GM19397 (cell line): Measurements from ENCODE around the gene NCMAP.

ENCODE experiments used
- ATAC-seq: cut with Tn5 transposase; IDR thresholded peaks from one replicate; pipeline ENCODE4 v1.9.1; 2021; ENCODE audit warnings: mild to moderate bottlenecking, moderate library complexity; ENCODE audit not compliant: unreplicated experiment

NCMAP gene

DNA sequence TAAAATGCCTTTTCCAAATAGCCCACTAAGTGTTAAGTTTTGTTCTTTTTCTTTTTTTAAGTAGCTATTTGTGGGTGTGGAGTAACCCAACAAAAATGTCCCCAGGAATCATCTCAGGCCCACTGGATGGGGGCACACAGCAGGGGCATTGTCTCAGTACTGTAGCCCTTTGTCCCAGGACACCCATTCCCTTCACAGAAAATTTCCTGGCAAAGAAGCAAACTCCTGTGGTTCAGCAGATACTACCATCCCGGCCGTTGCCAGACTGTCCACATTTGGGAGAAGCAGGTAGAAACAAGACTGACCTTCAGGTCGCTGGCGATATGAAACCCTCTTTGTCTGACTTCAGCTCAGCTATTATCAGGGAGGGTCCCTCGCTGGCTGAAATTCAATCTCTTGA is 63.5 kb downstream of the NCMAP start:
- ATAC-seq: no peak

DNA sequence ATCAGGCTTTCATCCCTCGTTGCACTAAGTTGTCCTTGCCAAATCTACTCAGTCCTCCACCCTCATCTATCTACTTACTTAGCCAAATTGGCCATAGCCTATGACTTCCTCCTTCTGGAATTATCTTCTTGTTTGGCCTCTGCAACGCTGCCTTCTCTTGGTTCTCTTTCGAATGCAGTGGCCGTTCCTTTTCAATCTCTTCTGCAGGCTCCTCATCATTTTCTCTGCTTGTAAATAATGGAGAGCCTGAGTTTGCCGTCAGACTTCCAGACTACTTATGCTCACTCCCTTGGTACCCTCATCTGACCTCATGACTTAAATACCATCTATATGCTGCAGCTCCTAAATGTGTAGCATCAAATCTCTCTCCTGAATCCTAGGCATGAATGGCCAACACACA is 64.8 kb downstream of the NCMAP start:
- no peak for ATAC-seq

DNA sequence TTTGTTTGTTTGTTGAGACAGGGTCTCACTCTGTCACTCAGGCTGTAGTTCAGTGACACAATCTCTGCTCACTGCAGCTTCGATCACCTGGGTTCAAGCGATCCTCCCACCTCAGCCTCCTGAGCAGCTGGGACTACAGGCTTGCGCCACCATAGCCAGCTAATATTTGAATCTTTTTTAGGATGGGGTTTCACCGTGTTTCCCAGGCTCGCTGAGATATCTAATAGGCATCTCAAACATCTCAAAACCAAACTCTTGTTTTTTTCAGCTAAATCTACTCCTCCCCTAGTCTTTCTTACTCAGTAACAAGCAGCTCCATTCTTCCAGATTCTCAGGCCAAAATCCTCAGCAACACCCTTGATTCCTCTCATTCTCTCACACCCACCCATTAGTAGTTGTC is 65.2 kb downstream of the NCMAP start:
- ATAC-seq: no peak

DNA sequence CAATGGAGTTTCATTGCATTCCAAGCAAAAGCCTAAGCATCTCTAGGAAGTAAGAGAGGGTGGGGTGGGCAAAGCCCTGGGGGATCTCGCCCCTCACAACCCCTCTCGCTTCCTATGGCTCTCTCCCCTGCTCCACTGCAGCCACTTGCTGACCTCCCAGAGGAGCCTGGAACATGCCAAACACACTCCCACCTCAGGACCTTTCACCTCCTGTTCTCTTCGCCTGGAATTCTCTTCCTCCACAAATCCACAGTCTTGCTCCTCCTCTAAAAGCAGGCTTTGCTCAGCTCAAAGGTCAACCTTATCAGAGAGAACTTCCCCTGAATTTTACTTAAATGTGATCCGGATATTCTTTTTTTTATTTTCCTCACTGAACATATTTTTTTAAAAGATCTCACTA is 66.3 kb downstream of the NCMAP start:
- no peak for ATAC-seq

DNA sequence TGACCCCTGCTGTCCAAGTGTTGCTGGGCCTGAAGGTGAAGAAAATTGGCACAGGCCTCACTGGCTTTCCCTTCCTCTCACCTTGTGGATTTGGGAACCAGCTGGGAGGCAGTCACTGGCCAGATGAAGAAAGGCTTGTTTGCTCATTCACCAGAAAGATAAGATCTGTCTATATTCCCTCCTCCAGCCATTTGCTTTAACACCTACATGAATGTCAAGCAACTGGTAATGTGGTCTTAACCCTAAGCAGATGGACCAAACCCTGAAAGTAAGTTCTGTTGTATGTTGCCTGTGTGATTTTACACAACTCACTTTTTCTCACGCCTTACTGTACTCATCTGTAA is 76.9 kb downstream of the NCMAP start:
- no peak for ATAC-seq

DNA sequence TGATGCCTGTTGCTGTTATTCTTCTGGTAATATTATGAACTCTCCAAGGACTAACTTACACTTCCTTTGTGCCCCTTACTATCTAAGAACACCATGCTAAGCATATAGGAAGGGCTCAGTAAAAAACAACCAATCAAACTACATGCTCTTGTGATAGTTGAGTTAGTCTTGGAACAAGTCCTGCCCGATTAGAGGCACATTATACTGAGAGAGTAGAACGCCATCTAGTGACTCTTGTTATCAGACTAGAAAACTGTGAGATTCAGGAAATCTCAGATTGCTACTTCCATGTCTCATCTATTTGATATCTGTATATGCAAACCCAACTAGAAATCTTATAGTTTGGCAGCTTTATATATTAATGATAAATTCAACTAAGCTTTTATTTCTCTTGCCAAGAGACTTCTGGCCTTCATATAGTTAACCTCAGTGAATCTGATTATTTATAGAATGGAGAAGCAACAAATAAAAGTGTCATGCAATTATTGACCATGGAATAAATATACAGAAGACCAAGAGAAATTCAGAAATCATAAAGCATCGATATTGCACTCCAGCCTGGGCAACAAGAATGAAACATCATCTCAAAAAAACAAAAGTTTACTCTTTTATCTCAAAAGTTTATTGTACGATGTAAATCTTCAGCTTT is 79.4 kb downstream of the NCMAP start:
- ATAC-seq: no peak

DNA sequence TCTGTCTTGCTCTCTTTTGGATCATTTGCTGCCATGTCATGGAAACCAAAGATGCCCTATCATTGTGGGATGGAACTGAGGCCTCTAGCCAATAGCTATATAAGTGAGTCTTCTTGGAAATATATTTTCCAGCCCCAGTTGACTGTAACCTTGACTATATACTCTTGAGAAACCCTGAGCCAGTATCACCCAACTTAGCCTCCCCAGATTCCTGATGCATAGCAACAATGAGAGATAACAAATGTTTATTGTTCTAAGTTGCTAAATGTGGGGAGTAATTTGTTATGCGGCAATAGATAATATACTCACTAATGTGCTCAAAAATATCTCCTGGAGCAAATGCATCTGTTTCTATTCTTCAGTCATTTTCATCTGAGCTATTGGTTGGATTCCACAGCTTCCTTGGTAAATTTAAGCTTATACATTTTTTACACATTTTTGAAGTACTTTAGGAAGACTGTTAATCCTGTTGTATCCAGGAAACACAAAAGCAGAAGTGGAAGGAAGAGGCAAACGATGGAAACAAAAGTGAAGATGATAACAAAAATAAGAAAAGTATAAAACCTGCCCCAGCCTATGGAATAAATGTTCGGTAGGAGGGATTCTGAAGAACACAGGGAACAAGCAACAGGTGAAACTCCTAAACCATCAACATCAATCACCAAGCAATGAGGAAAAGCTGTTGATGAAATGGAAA is 80.9 kb downstream of the NCMAP start:
- ATAC-seq: no peak

DNA sequence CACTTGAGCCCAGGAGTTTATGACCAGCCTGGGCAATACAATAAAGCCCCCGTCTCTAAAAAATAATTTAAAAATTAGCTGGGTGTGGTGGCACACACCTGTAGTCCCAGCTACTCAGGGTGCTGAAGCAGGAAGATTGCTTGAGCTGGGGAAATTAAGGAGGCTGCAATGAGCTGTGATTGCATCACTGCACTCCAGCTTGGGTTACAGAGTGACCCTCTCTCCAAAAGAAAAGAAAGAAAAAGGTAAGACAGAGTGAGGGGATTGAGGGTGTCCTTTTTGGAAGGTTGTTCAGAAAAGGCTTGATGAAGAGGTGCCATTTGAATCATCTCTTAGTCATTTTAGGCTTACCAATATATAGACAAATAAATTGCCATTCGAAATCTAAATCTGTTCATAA is 83.2 kb downstream of the NCMAP start:
- ATAC-seq: no peak

DNA sequence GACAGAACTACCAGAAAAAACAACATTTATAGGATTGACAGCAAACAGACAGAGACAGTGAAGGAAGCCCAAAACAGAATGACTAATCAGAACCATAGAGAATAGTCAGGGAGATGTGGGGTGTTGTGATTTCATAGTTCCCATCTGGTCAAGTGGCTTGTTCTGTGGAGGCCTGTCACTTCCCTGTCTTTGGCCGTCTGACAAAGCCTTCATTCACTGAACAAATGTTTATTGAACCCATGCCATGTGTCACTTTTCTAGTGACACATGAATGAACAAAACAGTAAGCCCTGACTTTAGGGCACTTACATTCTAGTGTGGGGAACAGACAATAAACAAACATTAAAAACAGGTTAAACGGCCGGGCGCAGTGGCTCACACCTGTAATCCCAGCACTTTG is 84.0 kb downstream of the NCMAP start:
- ATAC-seq: no peak

DNA sequence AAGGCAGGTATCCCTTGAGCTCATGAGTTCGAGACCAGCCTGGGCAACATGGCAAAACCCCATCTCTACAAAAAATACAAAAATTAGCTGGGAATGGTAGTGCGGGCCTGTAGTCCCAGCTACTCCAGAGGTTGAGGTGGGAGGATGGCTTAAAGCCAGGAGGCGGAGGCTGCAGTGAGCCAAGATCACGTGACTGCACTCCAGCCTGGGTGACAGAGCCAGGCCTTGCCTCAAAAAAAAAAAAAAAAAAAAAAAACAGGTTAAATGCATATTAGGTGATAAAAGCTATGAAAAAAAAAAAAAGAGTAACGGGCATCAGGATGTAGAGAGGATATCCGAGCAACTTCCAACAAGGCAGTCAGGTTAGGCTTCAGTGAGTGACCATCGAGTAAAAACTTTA is 84.4 kb downstream of the NCMAP start:
- ATAC-seq: no peak

DNA sequence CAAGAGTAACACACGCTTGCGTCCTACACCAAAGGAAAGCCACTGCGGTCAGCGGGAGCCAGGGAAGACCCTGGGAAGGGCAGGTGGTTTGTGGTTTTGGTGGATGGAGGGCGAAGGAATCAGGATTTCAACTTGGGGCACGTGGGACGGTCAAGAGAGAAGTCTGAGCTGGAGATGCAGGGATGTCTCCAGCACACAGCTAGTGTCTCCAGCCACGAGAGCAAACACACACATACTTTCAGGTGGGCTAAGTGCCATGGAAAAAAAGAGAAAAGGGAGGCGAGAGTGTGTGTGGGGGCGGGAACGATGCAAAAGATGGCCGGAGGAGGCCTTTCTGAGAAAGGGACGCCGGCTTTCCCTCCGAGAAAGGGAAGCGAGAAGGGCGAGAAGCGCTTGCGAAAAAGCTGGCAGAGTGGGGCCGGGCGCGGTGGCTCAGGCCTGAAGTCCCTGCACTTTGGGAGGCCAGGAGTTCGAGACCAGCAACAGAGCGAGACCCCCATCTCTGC is 85.8 kb downstream of the NCMAP start:
- ATAC-seq: no peak

DNA sequence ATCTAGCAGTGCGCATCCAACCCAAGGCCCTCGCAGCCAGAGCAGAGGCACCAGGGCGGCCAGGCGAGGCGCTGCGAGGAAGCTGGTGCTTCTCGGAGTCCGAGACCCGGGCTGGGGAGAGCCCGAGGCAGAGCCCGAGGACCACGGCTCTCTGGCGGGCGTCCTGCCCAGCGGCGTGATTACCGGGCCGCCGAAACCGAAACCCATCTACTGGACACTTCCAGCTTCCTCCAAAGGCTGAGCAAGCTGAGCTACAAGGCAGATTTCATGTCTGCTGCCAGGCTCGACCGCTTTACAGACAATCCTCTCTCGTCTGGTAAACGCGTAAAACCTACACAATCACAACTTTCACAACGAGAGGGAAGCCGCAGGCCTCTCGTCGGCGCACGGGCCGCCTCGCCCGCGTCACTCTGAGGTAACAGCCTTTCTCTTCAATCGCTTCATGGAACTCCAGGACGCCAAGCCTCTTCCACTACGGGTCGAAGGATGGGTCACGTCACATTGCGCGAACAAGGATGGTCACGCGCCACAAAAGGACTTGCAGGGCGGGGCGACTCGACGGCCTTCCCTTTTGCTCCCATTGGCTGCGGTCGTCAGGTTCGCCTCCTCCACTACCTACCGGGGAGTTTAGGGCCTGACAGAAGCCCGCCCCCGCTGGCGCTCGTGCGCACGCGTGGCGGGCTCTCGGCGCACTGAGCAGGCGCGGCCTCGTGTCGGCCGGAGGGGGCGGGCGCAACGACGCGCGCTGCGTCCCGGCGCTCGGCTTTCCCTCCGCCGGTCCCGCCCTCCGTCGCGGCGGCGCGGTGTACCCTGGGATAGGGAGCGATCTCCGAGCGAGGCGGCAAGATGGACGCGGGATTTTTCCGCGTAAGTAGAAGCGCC is 86.8 kb downstream of the NCMAP start, which contains the start of gene SRRM1:
TSS of gene SRRM1 (plus strand) at position 822 of the 882 bp plus-strand sequence. CDS start at position 847, 25 bp downstream.
- peak; percentile 85 for ATAC-seq

DNA sequence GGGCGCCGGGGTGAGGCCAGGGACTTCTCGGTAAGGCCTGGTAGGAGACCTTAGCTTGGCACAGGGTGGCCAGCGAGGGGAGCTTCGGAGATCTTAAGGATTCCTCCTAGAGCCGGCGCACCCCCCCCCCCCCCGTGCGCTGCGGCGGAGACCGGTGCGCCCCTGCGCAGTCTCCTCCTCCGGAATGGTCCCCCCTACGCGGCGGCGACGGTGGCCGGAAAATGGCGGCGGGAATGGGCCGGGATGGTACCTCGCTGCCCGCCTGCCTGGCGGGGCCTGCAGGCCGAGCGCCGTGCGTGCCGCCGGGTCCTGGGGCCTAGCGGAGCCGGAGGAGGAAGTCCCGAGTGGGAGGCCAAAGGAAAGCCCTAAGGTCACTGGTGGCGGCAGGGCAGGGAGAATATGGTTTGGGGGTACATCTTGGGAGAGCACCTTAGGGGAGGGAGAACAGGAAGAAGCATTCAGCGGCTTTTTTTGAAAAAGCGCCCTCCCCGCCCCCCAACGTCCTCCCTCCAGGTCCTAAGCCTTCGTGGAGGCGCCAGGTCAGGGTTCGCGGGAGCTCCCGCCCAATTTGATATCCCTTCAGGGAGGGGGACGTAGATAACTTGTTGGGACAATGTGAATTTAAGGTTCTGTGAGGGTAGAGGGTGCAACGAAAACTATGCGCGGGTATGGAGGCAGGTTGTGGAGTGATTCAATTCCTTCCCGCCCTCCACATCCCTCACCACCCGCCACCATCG is 87.6 kb downstream of the NCMAP start:
- peak; percentile 20 for ATAC-seq

DNA sequence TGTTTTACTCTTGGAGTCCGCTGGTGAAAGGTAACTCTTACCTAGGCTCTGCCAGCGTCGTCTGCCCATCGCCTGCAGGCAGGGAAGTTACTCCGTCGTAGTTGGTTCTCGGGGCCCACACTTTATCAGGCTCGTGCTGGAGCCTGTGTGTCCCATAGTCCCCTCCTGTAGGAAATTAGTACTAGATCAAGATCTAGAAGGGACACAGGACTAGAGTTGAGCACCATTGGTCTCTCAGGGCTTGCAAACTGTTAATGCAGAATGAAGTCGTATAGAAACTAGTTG is 88.2 kb downstream of the NCMAP start:
- ATAC-seq: no peak

DNA sequence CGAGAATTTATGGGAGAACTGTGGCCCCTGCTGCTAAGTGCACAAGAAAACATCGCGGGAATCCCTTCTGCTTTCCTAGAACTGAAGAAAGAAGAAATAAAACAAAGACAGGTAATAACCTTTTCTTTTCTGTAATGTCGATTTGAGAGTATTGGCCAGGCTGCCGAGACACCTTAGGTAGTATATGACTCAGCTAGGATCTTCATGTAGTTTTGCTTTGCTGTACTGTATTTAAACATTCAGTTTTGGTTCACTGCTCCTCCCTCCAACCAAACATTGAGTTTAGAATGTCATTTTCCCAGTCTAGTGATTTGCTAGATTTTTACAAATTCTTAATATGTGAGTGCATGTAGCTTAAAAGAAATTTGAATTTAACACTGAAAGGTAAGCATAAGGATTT is 93.0 kb downstream of the NCMAP start:
- ATAC-seq: no peak

DNA sequence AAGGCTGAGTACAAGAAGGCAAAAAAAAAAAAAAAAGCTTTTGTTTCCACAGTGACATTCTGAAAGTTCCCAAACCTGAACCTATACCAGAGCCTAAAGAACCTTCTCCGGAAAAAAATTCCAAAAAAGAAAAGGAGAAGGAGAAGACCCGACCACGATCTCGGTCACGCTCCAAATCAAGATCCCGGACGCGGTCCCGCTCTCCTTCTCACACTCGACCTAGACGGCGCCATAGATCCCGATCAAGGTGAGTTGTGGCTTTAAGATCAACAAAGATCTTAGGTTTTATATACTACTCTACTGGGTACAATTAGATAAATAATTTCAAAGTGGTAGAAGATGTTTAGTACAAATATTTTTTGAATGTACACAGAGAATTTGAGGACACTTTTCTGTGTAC is 96.5 kb downstream of the NCMAP start:
- ATAC-seq: no peak

DNA sequence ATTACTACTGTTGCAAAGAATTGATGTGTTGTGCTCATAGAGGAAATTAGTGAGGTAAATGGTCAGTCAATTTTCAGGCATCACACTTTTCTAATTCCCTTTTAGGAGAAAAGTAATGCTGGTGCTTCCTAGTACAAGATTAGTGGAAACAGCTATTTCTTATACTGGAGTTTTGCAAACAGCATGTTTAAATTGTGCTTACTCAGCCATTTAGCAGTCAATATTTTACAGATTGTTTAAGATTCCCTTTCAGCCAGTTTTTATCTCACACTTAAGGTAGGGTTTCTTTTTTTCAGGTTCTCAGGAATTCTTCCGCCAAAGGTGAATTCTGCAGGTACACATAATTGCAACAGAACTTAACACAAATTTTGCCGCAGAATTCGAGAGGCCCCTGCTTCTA is 98.1 kb downstream of the NCMAP start:
- no peak for ATAC-seq

DNA sequence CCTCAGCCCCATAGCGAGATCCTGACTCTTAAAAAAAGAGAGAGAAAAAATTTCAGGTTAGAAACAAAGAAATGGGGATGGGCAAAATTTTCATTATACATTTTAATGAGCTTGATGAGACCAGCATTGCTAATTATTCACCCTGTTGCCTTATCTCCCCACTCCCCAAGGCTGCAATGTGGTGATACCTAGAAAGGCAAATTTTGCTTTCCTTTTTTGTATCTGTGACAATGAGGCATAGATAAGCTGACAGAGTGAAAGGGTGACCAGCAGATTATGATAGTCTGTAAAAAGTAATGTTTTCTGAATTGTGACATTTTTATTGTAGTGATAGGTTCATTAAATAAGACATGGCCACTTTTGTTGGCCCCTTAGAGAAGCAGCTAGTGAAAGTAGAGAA is 100.2 kb downstream of the NCMAP start:
- ATAC-seq: no peak

DNA sequence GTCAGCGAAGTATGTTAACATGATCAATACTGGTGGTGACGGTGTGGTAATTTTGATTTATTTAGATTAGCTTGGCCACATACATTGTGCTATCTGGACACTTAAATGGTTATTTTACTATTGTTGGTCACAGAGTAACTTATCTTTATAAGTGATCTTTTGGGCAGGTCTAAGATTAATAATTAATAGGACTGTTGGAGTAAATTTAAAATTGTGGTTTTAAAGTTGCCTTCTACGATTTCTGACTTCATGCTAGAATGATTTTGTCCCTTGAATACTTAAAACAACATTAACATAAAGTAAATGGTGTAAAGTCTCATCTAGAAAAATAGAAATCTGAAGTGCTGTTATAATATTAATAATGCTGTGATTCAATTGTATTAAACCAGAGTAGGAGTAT is 101.9 kb downstream of the NCMAP start:
- no peak for ATAC-seq
